ENCODE results near the gene POLA1.

The POLA1 gene

DNA sequence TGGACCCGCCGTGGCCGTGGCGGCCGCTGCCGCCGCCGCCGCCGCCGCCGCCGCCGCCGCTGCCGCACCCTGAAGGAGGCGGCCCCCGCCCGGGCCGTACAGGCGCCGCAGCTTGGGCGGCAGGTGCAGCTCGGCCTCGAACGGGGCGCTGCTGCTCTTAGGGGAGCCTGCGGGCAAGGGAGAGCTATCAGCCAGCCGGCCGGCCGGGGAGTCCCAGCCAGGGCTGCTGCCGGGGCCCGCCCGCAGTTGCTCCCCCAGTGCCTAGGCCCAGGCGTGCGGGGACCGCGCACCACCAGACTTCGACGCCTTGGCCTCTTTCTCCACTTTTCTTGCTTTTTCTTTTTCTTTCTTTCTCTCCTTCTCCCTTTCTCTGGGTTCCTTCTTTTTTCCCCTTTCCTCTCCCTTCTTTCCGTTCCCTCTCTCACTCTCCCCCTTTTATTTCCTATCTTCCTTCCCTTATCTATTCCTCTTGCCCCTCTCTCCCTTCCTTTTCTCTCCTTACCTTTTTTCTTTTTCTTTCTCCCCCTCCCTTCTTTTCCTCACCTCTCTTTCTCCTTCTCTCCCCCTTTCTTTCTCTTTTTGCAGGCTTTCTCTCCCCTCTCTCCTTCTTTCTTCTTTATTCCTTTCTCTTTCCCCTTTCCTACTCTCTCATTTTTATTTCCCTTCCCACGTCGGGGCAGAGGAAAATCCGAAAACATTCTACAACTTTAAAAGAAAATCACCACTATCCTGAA, 320.1 kb downstream of the POLA1 start:
- DNase-seq (ENCODE audit: low read depth): no peak
- TF ChIP-seq, protein P1, sequence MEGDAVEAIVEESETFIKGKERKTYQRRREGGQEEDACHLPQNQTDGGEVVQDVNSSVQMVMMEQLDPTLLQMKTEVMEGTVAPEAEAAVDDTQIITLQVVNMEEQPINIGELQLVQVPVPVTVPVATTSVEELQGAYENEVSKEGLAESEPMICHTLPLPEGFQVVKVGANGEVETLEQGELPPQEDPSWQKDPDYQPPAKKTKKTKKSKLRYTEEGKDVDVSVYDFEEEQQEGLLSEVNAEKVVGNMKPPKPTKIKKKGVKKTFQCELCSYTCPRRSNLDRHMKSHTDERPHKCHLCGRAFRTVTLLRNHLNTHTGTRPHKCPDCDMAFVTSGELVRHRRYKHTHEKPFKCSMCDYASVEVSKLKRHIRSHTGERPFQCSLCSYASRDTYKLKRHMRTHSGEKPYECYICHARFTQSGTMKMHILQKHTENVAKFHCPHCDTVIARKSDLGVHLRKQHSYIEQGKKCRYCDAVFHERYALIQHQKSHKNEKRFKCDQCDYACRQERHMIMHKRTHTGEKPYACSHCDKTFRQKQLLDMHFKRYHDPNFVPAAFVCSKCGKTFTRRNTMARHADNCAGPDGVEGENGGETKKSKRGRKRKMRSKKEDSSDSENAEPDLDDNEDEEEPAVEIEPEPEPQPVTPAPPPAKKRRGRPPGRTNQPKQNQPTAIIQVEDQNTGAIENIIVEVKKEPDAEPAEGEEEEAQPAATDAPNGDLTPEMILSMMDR (IDR thresholded peaks at IDR 0.05; ENCODE audit: low read depth, low read length, missing control alignments): no peak
- H3K4me3 ChIP-seq (ENCODE audit: low read depth, low read length): no peak overlapping the region
- in situ Hi-C loops (cut with HindIII; ENCODE audit: low sequenced_read_pairs): no loop called here

DNA sequence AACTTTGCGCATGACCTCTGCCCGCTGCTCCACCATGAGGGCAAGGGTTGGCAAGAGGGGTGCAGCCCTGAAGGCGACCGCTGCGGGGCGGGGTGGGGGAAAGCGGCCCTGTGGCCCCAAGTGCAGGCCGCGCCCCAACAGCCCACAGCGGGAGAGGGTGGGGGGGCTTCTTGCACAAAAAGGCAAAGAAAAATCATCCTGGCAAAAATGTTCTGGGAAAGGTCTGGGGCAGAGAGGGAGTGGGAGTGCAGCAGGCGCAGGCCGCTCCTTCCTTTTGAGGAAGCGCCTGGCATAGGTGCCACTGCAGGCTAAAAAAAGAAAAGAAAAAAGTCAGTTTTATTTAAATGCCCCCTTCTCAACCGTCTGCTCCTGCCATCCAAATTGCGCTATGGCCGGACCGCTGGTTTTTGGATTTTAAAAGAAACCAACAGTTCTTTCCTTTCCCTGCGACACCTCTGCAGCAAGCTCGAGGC, 320.7 kb downstream of the POLA1 start:
- in situ Hi-C loops (cut with HindIII; ENCODE audit: low sequenced_read_pairs): no loop called here
- no peak for DNase-seq (ENCODE audit: low read depth)
- no peak overlapping the region for H3K4me3 ChIP-seq (ENCODE audit: low read depth, low read length)
- TF ChIP-seq, protein P1 (IDR thresholded peaks at IDR 0.05; ENCODE audit: low read depth, low read length, missing control alignments): no peak

DNA sequence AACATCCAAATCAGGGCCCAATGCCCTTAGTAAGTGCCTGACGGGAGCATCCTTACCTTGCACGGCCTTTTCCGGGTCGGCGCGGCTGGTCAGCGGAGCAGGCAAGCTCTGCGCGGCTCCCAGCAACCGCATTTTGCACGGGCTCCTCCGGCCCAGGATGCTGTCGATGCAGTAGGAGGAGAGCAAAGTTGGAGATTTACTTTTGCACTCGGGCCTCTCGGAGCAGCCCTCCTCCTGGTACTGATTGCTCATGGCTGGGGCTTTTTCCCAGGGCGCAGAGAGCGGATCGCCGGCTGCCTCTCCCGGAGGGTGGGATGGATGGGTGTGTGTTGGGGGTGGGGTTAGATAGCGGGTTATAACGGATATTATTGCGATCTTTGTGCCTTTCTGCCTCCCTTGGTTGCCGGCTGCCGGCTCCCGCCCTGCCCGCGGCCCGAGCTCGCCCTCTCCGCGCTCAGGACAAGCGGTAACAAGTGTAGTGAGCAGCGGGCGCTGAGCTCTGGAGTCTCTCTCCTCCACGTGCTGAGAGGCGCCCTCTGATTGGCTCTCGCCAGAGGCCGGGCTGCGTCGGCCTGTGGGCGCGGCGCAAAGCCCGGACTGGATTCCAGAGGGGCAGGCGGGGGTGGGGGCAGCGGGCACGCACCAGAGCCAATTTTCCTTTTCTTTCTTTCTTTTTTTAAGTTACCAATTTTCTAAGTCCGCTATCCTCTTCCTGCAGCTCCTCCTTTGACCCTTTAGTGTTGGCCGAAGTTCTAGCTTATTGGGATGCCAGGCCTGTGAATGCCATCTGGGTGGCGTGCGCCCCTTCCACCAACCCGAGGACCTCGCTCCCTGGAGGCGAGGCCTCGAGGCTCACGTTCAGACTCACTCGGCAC, 322.0 kb downstream of the POLA1 start, which contains the start of gene ARX:
ARX (minus strand) TSS at position 480 of the 875 bp plus-strand sequence; CDS start at position 252, 228 bp downstream.
- DNase-seq (ENCODE audit: low read depth): peak; percentile 15
- in situ Hi-C loops (cut with HindIII; ENCODE audit: low sequenced_read_pairs): no loop called here
- TF ChIP-seq, protein P1 (IDR thresholded peaks at IDR 0.05; ENCODE audit: low read depth, low read length, missing control alignments): no peak
- H3K4me3 ChIP-seq (ENCODE audit: low read depth, low read length): no peak within 1 kb of the TSS

- DNase-seq (ENCODE audit: low read depth): no peak
- no peak overlapping the region for H3K4me3 ChIP-seq (ENCODE audit: low read depth, low read length)
- TF ChIP-seq, protein P1 (IDR thresholded peaks at IDR 0.05; ENCODE audit: low read depth, low read length, missing control alignments): no peak
- in situ Hi-C loops (cut with HindIII; ENCODE audit: low sequenced_read_pairs): no loop called here
These were observed 322.6 kb downstream of the POLA1 start for GRCh38 chrX:25016361-25016671.

DNA sequence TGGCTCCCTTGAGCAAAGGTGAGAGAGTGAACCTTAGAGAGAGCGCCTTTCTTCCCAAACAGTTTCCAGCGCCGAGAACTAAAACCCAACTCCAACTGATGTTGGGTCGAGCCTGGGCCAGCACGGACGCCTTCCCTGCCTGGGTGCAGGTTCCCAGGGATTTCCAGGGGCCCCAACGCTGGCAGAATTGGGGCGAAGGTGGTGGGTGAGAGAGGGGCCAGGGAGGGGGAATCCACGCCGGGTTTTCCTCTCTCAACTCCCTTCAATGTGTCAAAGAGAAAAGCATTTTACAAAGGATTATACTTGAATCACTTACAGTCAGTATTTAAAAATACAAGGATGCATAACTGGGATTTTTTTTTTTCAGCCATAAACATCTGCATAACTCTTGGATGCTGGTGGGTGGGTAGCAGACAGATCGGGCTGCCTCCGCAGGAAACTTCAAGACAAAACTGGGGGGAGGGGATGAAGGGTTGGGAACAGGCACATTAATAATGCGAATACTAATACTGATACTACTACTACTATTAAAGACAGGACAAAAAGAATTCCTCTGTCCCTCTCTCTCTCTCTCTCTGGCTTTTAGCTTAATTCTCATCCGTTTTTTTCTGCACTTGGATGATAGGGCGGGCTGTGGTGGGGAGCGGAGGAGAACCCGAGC, 323.4 kb downstream of the POLA1 start:
- in situ Hi-C loops (cut with HindIII; ENCODE audit: low sequenced_read_pairs): no loop called here
- no peak for DNase-seq (ENCODE audit: low read depth)
- TF ChIP-seq, protein P1 (IDR thresholded peaks at IDR 0.05; ENCODE audit: low read depth, low read length, missing control alignments): no peak
- no peak overlapping the region for H3K4me3 ChIP-seq (ENCODE audit: low read depth, low read length)

GRCh38 chrX:25017667-25018247, 324.0 kb downstream of the POLA1 start:
- in situ Hi-C loops (cut with HindIII; ENCODE audit: low sequenced_read_pairs): no loop called here
- DNase-seq (ENCODE audit: low read depth): no peak
- TF ChIP-seq, protein P1 (IDR thresholded peaks at IDR 0.05; ENCODE audit: low read depth, low read length, missing control alignments): no peak
- no peak overlapping the region for H3K4me3 ChIP-seq (ENCODE audit: low read depth, low read length)

All from astrocyte of the cerebellum (primary cell).